Skeletal muscle cell (primary cell): ENCODE measurements around the gene WASF2.
A peak's percentile ranks its signal among the peaks of the same experiment; 100 is the strongest.

Experiments used
- DNase-seq: peaks from one replicate; pipeline ENCODE4 v3.0.0-alpha.2; 2010; ENCODE audit warnings: low read depth
- H3K4me3 ChIP-seq: 2 replicates; pipeline ENCODE4 v1.5.1; 2011; ENCODE audit warnings: low read depth, mild to moderate bottlenecking, control low read depth, low read length, moderate library complexity

Gene WASF2

DNA sequence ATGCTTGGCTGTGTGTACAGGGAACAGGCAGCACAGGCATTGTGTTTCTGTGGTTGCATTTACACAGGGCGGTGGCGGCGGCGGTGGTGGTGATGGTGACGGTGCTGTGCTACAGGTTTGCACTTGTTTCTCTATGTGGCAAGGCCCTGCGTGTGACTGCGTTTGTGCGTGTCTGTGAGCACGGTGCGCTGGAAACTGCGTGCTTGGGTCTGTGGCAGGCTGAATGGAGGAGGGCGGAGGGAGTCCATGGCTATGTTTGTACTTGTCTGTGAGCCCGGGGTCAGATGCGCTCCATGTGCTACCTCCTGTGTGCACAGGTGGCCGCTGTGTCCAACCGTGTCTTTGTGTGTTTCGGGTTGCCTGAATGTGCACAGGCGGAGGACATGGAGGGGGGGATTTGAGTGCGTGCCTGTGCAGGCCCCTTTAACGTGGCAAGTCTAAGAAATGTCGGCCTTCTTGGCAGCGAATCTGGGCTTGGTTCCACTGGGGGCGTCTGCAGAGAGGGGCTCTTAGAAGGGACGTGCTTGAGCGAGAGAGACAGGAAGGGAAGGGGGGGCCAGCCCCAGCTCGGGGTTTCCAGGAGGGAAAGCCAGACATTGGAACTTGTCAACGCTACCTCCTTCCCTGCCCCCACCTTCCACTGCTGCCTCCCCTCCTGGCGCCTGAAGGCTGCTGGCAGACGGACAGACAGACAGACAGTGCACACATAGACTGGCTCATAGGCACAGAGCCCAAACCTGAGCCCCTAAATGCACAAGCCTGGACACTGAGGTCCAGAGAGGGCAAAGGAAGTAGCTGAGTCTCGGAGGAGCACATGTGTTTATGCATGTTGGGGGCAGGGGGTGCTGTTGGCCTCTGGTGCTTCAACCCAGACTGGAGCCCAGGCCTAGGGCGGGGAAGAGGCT lies 32.7 kb upstream of the WASF2 start:
- no peak for DNase-seq
- peak overlapping the region; percentile 20 for H3K4me3 ChIP-seq

DNA sequence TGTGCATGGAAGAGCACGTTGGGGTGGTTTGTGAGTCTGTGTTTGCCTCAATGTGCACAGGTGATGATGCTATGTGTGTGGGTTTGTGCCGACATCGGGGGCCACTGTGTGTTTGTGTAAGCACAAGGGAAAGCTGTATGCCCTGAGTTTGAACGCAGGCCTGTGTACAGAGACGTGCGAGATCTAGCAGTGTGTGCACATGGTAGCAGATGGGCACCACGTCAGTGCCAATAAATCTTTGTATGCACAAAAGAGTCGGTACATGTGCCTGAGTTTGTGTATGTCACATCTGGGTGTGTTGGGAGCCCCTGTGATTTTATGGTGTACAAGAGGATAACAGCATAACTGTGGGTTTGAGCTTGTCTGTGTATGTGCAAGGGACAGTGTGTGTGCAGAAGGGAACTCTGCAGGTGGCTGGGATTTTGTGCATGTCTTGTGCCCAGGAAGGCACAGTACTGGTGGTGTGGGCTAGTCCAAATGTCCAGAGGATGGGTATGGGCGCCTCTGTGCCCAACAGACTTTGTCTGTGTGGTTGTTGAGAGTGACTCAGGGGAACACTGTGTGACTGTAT lies 32.0 kb upstream of the WASF2 start:
- H3K4me3 ChIP-seq, result no peak overlapping the region
- no peak for DNase-seq

DNA sequence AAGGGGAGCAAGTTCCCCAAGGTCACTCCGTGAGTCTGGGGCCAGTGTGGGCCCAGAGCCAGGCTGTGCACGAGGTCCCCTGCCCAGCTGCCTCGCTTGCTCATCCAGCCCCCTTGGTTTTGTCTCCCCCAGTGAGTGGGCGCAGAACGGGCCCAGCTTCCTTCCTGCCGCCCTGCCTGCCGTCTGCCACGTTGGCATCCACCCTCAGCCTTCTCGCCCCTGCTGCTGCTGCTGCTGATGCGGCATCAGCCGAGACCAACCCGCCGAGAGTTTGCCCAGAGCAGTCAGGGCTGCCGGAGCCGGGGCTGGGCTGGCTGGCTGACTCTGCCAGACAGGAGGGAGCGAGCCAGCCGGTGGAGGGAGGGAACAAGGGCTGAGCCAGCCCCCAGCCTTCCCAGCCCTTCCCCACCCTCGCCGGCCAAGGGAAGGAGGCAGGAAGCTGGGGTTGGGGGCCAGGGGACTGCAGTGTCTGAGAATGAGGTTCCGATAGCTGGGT lies 31.4 kb upstream of the WASF2 start:
- no peak for DNase-seq
- H3K4me3 ChIP-seq, result no peak overlapping the region

GRCh38 chr1:27520651-27521050 lies 30.7 kb upstream of the WASF2 start:
- DNase-seq, result no peak
- no peak overlapping the region for H3K4me3 ChIP-seq

GRCh38 chr1:27519331-27520258 lies 29.6 kb upstream of the WASF2 start:
- H3K4me3 ChIP-seq, result no peak overlapping the region
- DNase-seq, result no peak

GRCh38 chr1:27518808-27519207 lies 28.8 kb upstream of the WASF2 start:
- no peak overlapping the region for H3K4me3 ChIP-seq
- no peak for DNase-seq

GRCh38 chr1:27517907-27518718 lies 28.1 kb upstream of the WASF2 start:
- H3K4me3 ChIP-seq, result no peak overlapping the region
- no peak for DNase-seq

DNA sequence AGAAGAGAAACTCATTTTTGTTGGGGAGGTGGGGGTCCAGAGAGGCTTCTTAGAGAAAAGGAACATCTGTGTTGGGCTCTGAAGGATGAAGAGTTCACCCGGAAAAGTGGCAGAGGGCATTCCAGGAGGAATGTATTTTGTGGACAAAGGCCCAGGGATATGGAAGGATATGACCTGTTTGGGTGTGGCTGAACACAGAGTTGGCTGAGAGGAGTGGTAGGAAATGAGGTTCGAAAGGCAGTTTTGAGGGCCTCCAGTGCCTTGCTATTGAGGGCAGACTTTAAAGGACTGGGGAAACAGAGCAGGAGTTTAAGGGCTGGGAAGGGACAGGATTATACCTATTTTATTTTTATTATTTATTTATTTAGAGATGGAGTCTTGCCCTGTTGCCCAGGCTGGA lies 27.3 kb upstream of the WASF2 start:
- no peak overlapping the region for H3K4me3 ChIP-seq
- DNase-seq, result no peak

DNA sequence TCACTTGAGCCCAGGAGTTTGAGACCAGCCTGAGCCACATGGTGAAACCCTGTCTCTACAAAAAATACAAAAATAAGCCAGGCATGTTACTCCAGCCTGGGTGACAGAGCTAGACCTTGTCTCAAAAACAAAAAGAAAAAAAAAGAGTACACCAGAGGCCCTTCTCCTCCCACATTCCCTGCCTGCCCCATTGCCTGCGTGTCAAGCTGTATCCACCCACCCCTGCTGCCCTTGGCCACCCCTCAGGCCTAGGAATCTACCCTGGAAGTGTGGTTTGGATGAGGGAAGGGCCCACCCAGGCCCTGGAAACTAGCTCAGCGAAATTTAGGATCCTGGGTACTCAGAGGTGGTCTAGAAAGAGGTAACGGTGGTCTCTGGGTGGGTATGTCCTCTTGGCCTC lies 25.7 kb upstream of the WASF2 start:
- no peak for DNase-seq
- no peak overlapping the region for H3K4me3 ChIP-seq

- DNase-seq, result no peak
- no peak overlapping the region for H3K4me3 ChIP-seq
These were observed 24.0 kb upstream of the WASF2 start for GRCh38 chr1:27513958-27514357.

DNA sequence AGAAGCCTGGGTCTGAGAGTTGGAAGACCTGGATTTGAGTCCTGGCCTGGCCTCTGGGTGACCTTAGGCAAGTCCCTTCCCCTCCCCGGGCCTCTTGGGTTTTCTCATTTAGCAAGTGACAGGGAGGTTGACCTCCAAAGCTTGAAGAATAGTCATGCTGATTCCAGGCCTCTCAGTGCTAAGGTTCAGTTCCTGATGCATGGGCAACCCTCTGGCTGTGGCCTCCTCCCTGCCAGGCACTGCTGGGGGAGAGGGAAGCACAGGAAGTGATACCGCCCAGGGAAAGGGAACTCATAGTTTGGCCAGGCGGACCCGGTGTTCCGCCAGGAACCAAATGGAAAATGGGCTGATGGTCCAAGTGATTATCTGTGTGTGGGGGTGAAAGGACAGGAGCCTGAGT lies 23.6 kb upstream of the WASF2 start:
- H3K4me3 ChIP-seq, result no peak overlapping the region
- DNase-seq, result no peak

DNA sequence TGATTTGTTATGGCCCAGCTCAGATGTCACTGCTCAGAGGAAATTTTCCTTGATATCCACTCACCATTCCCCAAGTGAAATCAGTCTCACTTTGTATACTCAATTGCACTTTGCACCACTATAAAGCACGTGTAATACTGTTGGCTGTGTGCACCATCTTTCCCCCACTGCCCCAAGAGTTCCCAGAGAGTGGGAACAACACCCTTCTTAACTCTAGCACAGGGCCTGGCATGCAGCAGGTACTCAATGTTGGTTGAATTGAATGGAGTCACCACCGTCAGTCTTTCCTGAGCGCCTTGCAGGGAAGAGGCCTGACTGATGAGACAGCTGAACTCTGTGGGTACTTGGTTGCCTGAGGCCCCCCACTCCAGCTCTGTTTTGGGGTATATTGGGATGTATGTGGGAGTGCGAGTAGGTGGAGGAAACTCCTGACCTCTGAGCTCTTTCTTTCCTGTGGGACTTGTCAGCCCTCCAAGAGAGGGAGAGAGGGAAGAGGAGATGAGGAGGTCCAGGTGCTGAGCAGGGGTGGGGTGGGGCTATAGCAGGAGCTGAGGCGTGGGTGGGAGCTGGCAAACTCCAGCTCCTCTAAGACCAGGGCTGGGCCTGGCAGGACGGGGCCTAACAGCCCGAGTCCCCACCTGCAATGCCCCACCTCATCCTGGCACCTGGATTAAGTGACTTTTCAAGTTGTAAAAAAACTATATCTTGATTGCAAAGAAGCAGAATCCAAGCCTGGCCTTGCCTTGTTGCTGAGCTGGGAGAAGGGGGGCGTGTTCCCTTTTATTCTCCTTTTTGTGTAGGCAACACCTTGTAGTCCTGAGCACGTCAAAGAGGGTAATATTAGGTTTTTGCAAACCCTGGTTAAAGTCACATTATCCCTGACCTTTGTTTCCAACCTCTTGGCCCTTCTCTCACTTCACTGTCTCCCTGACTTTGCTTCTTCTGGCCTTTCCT lies 19.4 kb upstream of the WASF2 start:
- no peak overlapping the region for H3K4me3 ChIP-seq
- no peak for DNase-seq

- no peak overlapping the region for H3K4me3 ChIP-seq
- DNase-seq, result no peak
These were observed 18.1 kb upstream of the WASF2 start for GRCh38 chr1:27507960-27508665.

DNA sequence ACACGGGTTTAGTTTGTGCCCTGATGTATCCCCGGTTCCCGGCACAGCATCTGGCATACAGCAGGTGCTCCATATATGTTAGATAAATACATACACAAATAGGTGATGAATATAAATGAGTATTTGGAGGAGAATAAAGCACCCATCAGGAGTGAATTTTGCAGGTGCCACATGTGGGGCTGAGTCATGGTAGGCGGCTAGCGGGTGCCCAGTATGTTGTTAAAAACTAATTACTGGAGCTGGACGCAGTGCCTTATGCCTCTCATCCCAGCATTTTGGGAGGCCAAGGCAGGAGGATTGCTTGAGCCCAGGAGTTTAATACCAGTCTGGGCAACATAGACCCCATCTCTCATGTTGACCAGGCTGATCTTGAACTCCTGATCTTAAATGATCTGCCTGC lies 16.7 kb upstream of the WASF2 start:
- H3K4me3 ChIP-seq, result no peak overlapping the region
- no peak for DNase-seq

GRCh38 chr1:27505420-27505680 lies 15.4 kb upstream of the WASF2 start:
- no peak for DNase-seq

DNA sequence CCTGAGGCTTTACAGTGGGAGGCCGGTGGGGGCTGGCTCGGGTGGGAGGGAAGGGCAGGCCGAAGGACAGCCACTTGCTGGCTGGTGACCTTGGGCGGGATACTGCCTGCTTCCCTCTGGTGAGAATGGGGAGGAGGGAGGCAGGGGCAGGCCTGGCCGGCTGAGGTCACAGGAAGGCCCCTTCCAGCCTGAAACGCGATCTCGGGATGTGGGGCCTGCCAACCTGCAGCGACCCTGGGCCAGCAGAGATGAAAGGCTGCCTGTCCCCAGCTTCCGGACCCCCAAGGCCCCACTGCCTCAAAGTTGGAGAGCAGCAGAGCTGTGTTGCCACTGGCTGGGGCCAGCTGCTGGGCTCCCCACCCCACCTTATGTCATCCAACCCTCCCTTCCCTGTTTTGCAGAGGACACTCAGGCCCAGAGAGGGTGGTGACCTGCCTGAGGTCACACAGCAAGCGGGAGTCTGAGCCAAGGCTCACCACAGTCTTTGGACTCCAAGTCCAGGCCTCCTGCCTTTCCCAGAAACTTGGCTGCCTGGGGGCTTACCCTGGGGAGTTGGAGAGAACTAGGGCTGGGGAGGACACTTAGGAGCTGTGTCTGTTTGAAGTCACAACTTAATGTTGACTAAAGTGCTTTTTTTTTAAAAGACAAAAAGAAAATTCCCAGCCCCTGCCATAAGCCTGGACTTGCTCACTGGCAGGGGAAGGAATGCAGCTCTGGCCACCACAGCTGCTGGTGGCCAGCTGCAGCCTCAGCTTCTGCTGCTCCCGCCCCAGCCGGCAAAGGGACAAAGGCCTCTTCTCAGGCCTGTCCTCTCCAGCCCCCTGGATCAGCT lies 14.8 kb upstream of the WASF2 start:
- no peak overlapping the region for H3K4me3 ChIP-seq
- DNase-seq, result no peak

More at GRCh38 chr1:27505420-27505680, 15.4 kb upstream of the WASF2 start:
- no peak overlapping the region for H3K4me3 ChIP-seq
